GM10847 (cell line): ENCODE measurements around the gene TNN.
A peak's percentile ranks its signal among the peaks of the same experiment; 100 is the strongest.

ENCODE experiments used
- POLR2A ChIP-seq: IDR thresholded peaks from 2 replicates; pipeline ENCODE4 v1.6.1; 2011; ENCODE audit not compliant: insufficient read length; ENCODE audit errors: extremely low read depth

TNN gene

GRCh38 chr1:175192111-175192629 lies 124.5 kb downstream of the TNN start:
- TF ChIP-seq POLR2A = no peak

- peak; percentile 73 for TF ChIP-seq POLR2A
Observed at GRCh38 chr1:175192630-175193526, 125.2 kb downstream of the TNN start, which contains the start of gene KIAA0040. Gene KIAA0040 (minus strand): TSS chr1:175192776. CDS start chr1:175161013, 31,763 bp downstream.

DNA sequence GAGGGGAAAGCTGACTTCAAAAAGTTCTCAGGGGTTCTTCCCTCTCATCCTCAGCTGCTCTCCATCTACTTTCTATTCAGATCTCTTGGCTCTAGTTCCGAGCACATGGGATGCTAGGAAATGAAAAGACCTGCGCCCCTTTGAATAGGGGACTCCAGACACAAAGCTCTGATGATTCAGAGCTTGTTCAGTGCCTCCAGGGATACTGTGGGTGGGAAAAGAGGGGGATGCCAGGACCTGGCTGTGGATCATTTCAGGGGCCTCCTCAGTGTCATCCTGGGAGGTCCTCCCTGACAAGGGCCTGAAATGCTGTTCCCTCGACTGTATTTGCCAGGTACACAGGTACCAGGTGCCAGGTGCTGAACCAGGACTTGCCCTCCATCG lies 125.9 kb downstream of the TNN start:
- TF ChIP-seq POLR2A = no peak

- no peak for TF ChIP-seq POLR2A
Observed at GRCh38 chr1:175195281-175195680, 127.6 kb downstream of the TNN start.

GRCh38 chr1:175195798-175196197 lies 128.2 kb downstream of the TNN start:
- TF ChIP-seq POLR2A = no peak

DNA sequence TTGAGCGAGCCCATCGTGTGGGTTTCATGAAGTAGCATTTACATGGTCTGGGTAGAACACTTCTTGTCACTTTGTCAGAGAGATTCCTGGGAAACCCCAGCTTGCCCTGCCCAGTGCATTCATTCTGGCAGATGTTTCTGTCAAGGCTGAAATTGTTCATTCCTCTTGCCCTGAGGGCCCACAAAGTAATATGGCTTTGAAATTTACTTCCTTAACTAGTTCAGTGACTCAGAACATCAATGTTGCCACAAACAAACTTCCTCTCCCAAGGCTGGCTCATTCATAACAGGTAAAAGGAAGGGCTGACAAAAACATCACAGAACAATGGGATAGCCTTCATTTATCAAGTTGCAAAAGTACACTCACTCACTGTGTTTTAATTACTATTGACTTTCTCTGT lies 129.9 kb downstream of the TNN start:
- no peak for TF ChIP-seq POLR2A
